GM23248 (cell line): ENCODE data around the gene OS9.

Experiments used
- EZH2 ChIP-seq: fragments of 200-600 bp; sonication (generic); IDR thresholded peaks from 2 replicates; pipeline ENCODE4 v1.6.1; 2018; ENCODE audit warnings: antibody characterized with exemption, mild to moderate bottlenecking; ENCODE audit not compliant: insufficient read depth, poor library complexity, severe bottlenecking
- EZH2phosphoT487 ChIP-seq: fragments of 200-600 bp; sonication (generic); IDR thresholded peaks from 2 replicates; pipeline ENCODE4 v1.6.1; 2018; ENCODE audit warnings: antibody characterized with exemption, moderate library complexity, mild to moderate bottlenecking, low read depth; ENCODE audit not compliant: insufficient read depth

GRCh38 chr12:57726151-57726883 is 32.4 kb downstream of the OS9 start:
- TF ChIP-seq EZH2, result no peak
- TF ChIP-seq EZH2phosphoT487, result no peak
